NCI-H2029 (cell line): ENCODE results near the gene CYB561D2.

ENCODE experiments used
- DNase-seq: peaks from one replicate; lab custom pipeline; 2025; lab: John Stamatoyannopoulos, UW

The CYB561D2 gene

GRCh38 chr3:50365080-50365841 is 14.6 kb downstream of the CYB561D2 start:
- peak; percentile 65 for DNase-seq

- no peak for DNase-seq
Observed at GRCh38 chr3:50365842-50366220, 15.2 kb downstream of the CYB561D2 start.

- no peak for DNase-seq
Observed at GRCh38 chr3:50369012-50369670, 18.5 kb downstream of the CYB561D2 start.

GRCh38 chr3:50370594-50370993 is 19.9 kb downstream of the CYB561D2 start:
- DNase-seq: no peak

- no peak for DNase-seq
Observed at GRCh38 chr3:50371133-50371685, 20.5 kb downstream of the CYB561D2 start.

- no peak for DNase-seq
Observed at GRCh38 chr3:50372349-50372748, 21.7 kb downstream of the CYB561D2 start.

- DNase-seq: no peak
Observed at GRCh38 chr3:50373146-50374051, 22.7 kb downstream of the CYB561D2 start.

- no peak for DNase-seq
Observed at GRCh38 chr3:50374363-50375257, 23.9 kb downstream of the CYB561D2 start.

GRCh38 chr3:50375258-50375931 is 24.7 kb downstream of the CYB561D2 start:
- DNase-seq: no peak

GRCh38 chr3:50378024-50378423 is 27.4 kb downstream of the CYB561D2 start:
- no peak for DNase-seq

- DNase-seq: no peak
Observed at GRCh38 chr3:50378757-50379156, 28.1 kb downstream of the CYB561D2 start.

- no peak for DNase-seq
Observed at GRCh38 chr3:50380405-50381085, 29.9 kb downstream of the CYB561D2 start.

GRCh38 chr3:50381383-50381782 is 30.7 kb downstream of the CYB561D2 start:
- no peak for DNase-seq

GRCh38 chr3:50382722-50383121 is 32.1 kb downstream of the CYB561D2 start:
- DNase-seq: no peak

GRCh38 chr3:50383750-50384149 is 33.1 kb downstream of the CYB561D2 start:
- DNase-seq: no peak

- DNase-seq: no peak
Observed at GRCh38 chr3:50385754-50386153, 35.1 kb downstream of the CYB561D2 start.

- no peak for DNase-seq
Observed at GRCh38 chr3:50388016-50388719, 37.5 kb downstream of the CYB561D2 start.

- DNase-seq: no peak
Observed at GRCh38 chr3:50388720-50389413, 38.2 kb downstream of the CYB561D2 start.

GRCh38 chr3:50389414-50389767 is 38.7 kb downstream of the CYB561D2 start:
- DNase-seq: no peak
